K562 (cell line): ENCODE data around the gene DSC2. TPM values are rescaled to one million over a fixed set of nuclear protein-coding genes. Genes with fewer than 3 reads are reported as not detected.

Source experiments
- ERF ChIP-seq: fragments of 450-650 bp; formaldehyde crosslinking; IDR thresholded peaks from 2 replicates; pipeline ENCODE4 v1.4.0; 2020; ENCODE audit warnings: mild to moderate bottlenecking, mixed read lengths
- FOXA1 ChIP-seq: fragments of 450-650 bp; IDR thresholded peaks from 2 replicates; pipeline ENCODE4 v1.6.1; 2016; ENCODE audit warnings: mild to moderate bottlenecking, borderline replicate concordance
- FOXP4 ChIP-seq: sonication (generic); formaldehyde crosslinking; IDR thresholded peaks from 2 replicates; pipeline ENCODE4 v1.8.0; 2022; ENCODE audit warnings: mild to moderate bottlenecking, missing genetic modification reagents, borderline replicate concordance
- KAT2B ChIP-seq: IDR thresholded peaks from one replicate; pipeline ENCODE4 v1.6.1; 2012; ENCODE audit warnings: low read depth, mild to moderate bottlenecking, control low read depth, inconsistent platforms, low read length, moderate library complexity
- MNT ChIP-seq, 2 experiments: fragments of 450-650 bp; conservative IDR thresholded peaks; 2 replicates each; pipeline ENCODE4 v1.6.1; 2017; ENCODE audit warnings: mild to moderate bottlenecking in 2 of 2, moderate library complexity in 2 of 2
- POLR2G ChIP-seq: fragments of 200-400 bp; formaldehyde crosslinking; IDR thresholded peaks from 2 replicates; pipeline ENCODE4 v1.6.1; 2017; ENCODE audit warnings: low read depth, mild to moderate bottlenecking, antibody characterized with exemption, low read length, moderate library complexity
- SOX6 ChIP-seq: fragments of 450-650 bp; IDR thresholded peaks from 2 replicates; pipeline ENCODE4 v1.6.1; 2014; ENCODE audit warnings: mild to moderate bottlenecking
- SREBF1 ChIP-seq: fragments of 150-350 bp; IDR thresholded peaks from 2 replicates; pipeline ENCODE4 v1.6.1; 2014; ENCODE audit warnings: antibody characterized with exemption, low read depth, low read length, borderline replicate concordance
- SUPT5H ChIP-seq: fragments of 450-650 bp; IDR thresholded peaks from 2 replicates; pipeline ENCODE4 v1.6.1; 2016
- TAF9B ChIP-seq: fragments of 450-650 bp; IDR thresholded peaks from 2 replicates; pipeline ENCODE4 v1.6.1; 2018; ENCODE audit warnings: mild to moderate bottlenecking; ENCODE audit not compliant: partially characterized antibody
- THAP7 ChIP-seq: fragments of 250-450 bp; sonication (Bioruptor Pico); IDR thresholded peaks from 2 replicates; pipeline ENCODE4 v1.5.0; 2021
- YBX1 ChIP-seq: fragments of 450-650 bp; IDR thresholded peaks from 2 replicates; pipeline ENCODE4 v1.7.1; 2016; ENCODE audit warnings: mild to moderate bottlenecking
- ZBTB11 ChIP-seq, 3 experiments: fragments of 200-800 bp in 1 of 3; fragments of 250-450 bp in 1 of 3; fragments of 450-650 bp in 1 of 3; sonication (Bioruptor Pico) in 1 of 3; sonication (Bioruptor generic) in 1 of 3; formaldehyde crosslinking in 1 of 3; IDR thresholded peaks; 2 replicates each; pipeline versions ENCODE4 v1.6.1 to v1.8.0; 2016 to 2022; ENCODE audit warnings: mild to moderate bottlenecking in 2 of 3, missing genetic modification characterization in 2 of 3, missing compliant biosample characterization in 1 of 3, moderate library complexity in 1 of 3
- ZSCAN32 ChIP-seq: fragments of 450-650 bp; formaldehyde crosslinking; IDR thresholded peaks from 2 replicates; pipeline ENCODE4 v1.4.0; 2020; ENCODE audit warnings: mild to moderate bottlenecking, moderate library complexity
- polyA plus RNA-seq, 8 experiments: library from polyadenylated mRNA; depleted of rRNA in 4 of 8; stranded (reverse) in 5 of 8; unstranded in 3 of 8; fragments of >200 nt; fragmentation: Nextera tagmentation in 2 of 8; fragmentation: Illumina TruSeq in 1 of 8; extraction: Ambion mirVana in 2 of 8; extraction: Trizol in 1 of 8; gene quantifications; 2 replicates each; pipeline versions ENCODE4 v1.2.1 to v1.2.3, GENCODE V29; 2011 to 2014; ENCODE audit warnings: inconsistent platforms in 1 of 8, missing spikeins in 1 of 8
- total RNA-seq, 7 experiments: library from RNA; depleted of rRNA in 6 of 7; stranded (reverse); fragments of >200 nt in 6 of 7; fragmentation: Illumina TruSeq in 2 of 7; extraction: Trizol in 2 of 7; gene quantifications; 2 replicates each; pipeline versions ENCODE4 v1.2.1 to v1.2.3, GENCODE V29; 2011 to 2021; ENCODE audit warnings: low replicate concordance in 1 of 7
- TF ChIP-seq, protein P1 (sequence below), 2 experiments: fragments of 450-650 bp in 1 of 2; sonication (generic) in 1 of 2; formaldehyde crosslinking; conservative IDR thresholded peaks; 2 replicates each; pipeline versions ENCODE4 v1.4.0 to v1.8.1; 2020 to 2022; ENCODE audit warnings: mild to moderate bottlenecking in 1 of 2, missing genetic modification reagents in 1 of 2
- TF ChIP-seq, protein P2 (sequence below): fragments of 250-450 bp; sonication (Bioruptor Pico); IDR thresholded peaks from 2 replicates; pipeline ENCODE4 v1.5.0; 2020; ENCODE audit warnings: mild to moderate bottlenecking

Gene DSC2
- total and polyA plus RNA-seq, 9 of the 15 experiments (the other 6 are each of a cell fraction or from before 2014, with no cell fraction given), result 3.8 to 15.3 (median 6.4) TPM

GRCh38 chr18:31101183-31102024, 817 bp downstream of the DSC2 start (continued):
- TF ChIP-seq YBX1 (no peak), FOXA1 (no peak), ZBTB11 (CRISPR knock-in tag; IDR thresholded peaks at IDR 0.05) (peak in 1 of 3 experiments; percentile 47; a peak in 1 of 6 replicates), ERF (peak; percentile 25; the same call in 1 of the 2 replicates), MNT (conservative IDR thresholded peaks at IDR 0.05) (peak in 1 of 2 experiments; percentile 49; a peak in 2 of 4 replicates), SUPT5H (peak; percentile 76), SREBF1 (no peak), ZSCAN32 (CRISPR knock-in tag) (no peak), KAT2B (no peak), POLR2G (peak; percentile 90), THAP7 (no peak), TAF9B (peak; percentile 41), FOXP4 (CRISPR knock-in tag) (no peak), SOX6 (peak; percentile 41)
- TF ChIP-seq, protein P1, sequence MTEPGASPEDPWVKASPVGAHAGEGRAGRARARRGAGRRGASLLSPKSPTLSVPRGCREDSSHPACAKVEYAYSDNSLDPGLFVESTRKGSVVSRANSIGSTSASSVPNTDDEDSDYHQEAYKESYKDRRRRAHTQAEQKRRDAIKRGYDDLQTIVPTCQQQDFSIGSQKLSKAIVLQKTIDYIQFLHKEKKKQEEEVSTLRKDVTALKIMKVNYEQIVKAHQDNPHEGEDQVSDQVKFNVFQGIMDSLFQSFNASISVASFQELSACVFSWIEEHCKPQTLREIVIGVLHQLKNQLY (CRISPR knock-in tag; conservative IDR thresholded peaks at IDR 0.05), result no peak
- TF ChIP-seq, protein P2, sequence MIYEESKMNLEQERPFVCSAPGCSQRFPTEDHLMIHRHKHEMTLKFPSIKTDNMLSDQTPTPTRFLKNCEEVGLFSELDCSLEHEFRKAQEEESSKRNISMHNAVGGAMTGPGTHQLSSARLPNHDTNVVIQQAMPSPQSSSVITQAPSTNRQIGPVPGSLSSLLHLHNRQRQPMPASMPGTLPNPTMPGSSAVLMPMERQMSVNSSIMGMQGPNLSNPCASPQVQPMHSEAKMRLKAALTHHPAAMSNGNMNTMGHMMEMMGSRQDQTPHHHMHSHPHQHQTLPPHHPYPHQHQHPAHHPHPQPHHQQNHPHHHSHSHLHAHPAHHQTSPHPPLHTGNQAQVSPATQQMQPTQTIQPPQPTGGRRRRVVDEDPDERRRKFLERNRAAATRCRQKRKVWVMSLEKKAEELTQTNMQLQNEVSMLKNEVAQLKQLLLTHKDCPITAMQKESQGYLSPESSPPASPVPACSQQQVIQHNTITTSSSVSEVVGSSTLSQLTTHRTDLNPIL (CRISPR knock-in tag), result no peak
